Measurements from ENCODE around the gene GRIN3B.

The GRIN3B gene

DNA sequence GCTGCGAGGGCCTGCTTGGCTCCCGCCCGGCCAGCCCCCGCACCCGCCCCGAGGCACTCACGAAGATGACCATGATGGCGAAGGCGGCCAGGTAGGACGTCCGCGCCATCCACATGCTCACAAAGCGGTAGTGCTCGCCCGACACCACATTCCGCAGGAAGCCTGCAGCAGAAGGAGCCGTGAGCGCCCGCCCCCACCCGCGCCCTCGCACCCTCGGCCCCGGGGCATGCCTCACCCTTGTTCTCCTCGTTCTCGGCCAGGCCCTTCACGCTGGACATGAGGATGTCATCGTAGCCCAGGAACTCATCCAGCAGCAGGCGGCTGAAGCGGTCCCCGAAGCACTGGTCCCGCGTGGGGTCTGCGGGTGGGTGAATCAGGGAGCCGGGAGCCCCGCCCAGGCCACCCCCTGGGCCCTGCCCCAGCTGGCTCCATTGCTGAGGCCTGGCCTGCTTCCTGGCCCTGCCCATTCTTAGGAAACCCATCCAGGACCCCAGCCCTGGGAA, 11.7 kb downstream of the GRIN3B start:
- TF ChIP-seq, protein P1, sequence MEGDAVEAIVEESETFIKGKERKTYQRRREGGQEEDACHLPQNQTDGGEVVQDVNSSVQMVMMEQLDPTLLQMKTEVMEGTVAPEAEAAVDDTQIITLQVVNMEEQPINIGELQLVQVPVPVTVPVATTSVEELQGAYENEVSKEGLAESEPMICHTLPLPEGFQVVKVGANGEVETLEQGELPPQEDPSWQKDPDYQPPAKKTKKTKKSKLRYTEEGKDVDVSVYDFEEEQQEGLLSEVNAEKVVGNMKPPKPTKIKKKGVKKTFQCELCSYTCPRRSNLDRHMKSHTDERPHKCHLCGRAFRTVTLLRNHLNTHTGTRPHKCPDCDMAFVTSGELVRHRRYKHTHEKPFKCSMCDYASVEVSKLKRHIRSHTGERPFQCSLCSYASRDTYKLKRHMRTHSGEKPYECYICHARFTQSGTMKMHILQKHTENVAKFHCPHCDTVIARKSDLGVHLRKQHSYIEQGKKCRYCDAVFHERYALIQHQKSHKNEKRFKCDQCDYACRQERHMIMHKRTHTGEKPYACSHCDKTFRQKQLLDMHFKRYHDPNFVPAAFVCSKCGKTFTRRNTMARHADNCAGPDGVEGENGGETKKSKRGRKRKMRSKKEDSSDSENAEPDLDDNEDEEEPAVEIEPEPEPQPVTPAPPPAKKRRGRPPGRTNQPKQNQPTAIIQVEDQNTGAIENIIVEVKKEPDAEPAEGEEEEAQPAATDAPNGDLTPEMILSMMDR (IDR thresholded peaks at IDR 0.05): no peak
- no peak overlapping the region for H3K27ac ChIP-seq
- no peak overlapping the region for H3K4me3 ChIP-seq (ENCODE audit: low read depth in 1 of 2, low read length in 1 of 2)
- peaks cover 0 to 4% of the 10 kb centered on the region in 2 experiments for H3K4me1 ChIP-seq (ENCODE audit: control insufficient read depth in 1 of 2, insufficient read depth in 1 of 2, low read depth in 1 of 2, low read length in 1 of 2)
- H3K27me3 ChIP-seq: no peaks in the 10 kb centered on the region
- peaks cover 67% of the 10 kb centered on the region for H3K36me3 ChIP-seq
- no peaks in the 10 kb centered on the region for H3K9me3 ChIP-seq

DNA sequence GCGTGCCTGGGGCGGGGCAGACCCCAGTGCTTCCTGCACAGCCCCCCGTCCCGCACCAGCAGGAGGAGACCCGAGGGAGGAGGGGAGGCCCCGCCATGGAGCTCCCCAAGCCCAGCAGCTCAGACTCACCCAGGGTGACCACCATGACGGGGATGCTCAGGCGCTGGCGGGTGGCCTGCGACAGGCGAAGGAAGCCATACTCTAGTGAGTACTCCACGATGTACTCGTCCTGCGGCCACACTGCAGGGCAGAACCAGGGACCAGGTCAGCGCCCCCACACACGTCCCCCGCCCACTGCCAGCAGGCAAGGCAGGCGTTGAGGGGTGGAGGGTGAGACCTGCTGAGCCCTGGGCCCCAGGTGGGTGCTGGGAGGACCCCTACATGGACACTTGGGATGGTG, 12.1 kb downstream of the GRIN3B start:
- Histone ChIP-seq H3K27ac (no peak overlapping the region), H3K4me1 (ENCODE audit: control insufficient read depth in 1 of 2, insufficient read depth in 1 of 2, low read depth in 1 of 2, low read length in 1 of 2) (peaks cover 2 to 4% of the 10 kb centered on the region in 2 experiments), H3K9me3 (no peaks in the 10 kb centered on the region), H3K4me3 (ENCODE audit: low read depth in 1 of 2, low read length in 1 of 2) (no peak overlapping the region), H3K27me3 (no peaks in the 10 kb centered on the region), H3K36me3 (peaks cover 67% of the 10 kb centered on the region)
- TF ChIP-seq, protein P1 (IDR thresholded peaks at IDR 0.05): no peak

DNA sequence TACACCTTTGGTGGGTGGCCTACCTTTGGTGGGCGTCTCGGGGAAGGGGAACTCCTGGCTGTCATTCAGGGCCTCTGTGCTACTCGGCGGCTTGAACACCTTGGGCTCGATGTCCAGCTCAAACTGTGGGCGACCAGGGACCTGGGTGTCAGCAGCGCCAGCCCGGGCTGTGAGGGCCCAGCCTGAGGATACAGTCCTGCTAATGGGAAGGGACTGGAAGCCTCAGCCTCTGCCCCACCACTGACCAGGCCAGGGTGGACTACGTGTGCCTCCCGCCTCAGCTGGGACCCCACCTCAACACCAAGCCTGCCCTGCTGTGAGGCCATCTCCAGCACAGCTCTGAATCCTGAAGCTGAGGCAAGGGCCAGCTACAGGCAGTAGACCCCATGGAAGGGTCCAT, 13.0 kb downstream of the GRIN3B start:
- Histone ChIP-seq H3K4me3 (ENCODE audit: low read depth in 1 of 2, low read length in 1 of 2) (no peak overlapping the region), H3K27me3 (no peaks in the 10 kb centered on the region), H3K4me1 (ENCODE audit: control insufficient read depth in 1 of 2, insufficient read depth in 1 of 2, low read depth in 1 of 2, low read length in 1 of 2) (peaks cover 4 to 8% of the 10 kb centered on the region in 2 experiments), H3K27ac (no peak overlapping the region), H3K9me3 (no peaks in the 10 kb centered on the region), H3K36me3 (peaks cover 67% of the 10 kb centered on the region)
- TF ChIP-seq, protein P1 (IDR thresholded peaks at IDR 0.05): no peak

DNA sequence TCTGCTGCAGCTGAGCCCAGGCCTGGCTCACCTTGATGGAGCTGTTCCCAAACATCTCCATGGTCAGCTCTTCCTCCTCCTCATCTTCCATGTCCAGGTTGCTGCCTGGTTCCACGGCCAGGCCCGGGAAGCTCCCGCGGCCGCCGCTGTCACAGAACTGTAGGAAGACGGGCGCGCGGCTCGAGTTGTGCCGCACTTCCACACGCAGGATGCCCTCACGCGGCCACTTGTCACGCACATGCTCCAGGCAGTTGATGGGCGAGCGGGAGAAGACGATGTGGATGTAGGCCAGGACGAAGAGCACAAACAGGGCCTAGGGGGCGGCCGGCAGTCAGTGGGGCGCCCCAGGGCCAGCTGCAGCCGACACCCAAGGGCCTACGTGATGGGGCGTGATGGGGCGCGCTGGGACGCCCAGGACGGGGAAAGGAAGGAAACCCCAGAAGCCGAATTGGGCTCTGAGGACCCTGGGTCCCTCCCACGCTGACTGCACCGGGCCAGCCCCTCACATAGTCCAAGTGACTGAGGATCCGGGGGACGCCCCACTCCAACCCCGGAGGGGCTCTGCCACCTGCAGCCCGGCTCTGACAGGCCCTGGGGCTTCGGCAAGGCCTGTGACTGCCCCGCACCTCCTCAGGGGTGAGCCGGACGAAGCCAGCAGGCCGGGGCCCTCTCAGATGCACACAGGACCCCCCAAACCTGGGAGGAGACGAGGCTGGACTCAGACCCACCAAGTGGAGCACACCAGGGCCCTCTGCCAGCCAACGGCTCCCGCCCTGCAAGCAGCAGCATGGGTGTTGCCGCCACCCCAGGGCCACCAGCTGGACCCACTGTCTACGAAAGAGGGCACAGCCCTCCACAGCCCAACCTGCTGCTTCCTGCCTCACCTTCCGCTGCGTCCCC, 14.2 kb downstream of the GRIN3B start:
- peaks cover 9 to 15% of the 10 kb centered on the region in 2 experiments for H3K4me1 ChIP-seq (ENCODE audit: control insufficient read depth in 1 of 2, insufficient read depth in 1 of 2, low read depth in 1 of 2, low read length in 1 of 2)
- H3K27ac ChIP-seq: no peak overlapping the region
- peaks cover 57% of the 10 kb centered on the region for H3K36me3 ChIP-seq
- H3K27me3 ChIP-seq: no peaks in the 10 kb centered on the region
- H3K4me3 ChIP-seq (ENCODE audit: low read depth in 1 of 2, low read length in 1 of 2): no peak overlapping the region
- TF ChIP-seq, protein P1 (IDR thresholded peaks at IDR 0.05): no peak
- no peaks in the 10 kb centered on the region for H3K9me3 ChIP-seq

DNA sequence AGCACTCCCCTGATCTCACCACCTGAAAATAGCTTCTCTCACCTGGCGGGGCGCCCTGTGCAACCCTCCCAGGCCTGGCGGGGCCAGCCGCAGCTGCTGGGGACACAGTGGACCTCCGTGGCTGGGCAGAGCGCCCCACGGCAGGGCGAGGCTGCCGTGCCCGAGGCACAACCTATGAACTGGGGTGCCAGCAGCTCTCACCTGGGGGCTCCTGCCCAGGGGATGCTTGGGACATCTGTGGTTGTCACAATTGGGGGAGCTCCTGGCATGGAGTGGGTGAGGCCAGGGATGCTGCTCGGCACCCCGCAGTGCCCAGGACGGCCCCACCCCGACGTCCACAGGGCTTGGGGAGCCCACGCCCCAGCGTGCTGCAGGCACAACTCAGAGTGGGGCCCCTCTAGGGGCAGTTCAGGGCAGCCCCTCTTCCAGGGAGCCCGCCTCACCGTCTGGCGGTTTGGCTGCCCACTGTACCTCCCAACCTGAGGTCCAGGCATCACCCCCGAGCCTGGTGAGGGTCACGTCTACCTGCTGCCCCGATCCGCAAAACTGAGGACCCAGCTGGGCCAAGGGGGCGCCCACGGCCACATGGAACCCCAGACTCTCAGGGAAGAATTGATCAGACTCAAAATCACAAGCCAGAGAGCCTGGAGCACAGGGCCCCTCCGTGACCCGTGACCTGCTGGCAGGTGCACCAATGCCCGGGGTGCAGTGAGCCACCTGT, 15.0 kb downstream of the GRIN3B start:
- H3K27me3 ChIP-seq: no peaks in the 10 kb centered on the region
- peaks cover 49% of the 10 kb centered on the region for H3K36me3 ChIP-seq
- no peaks in the 10 kb centered on the region for H3K9me3 ChIP-seq
- peaks cover 17 to 24% of the 10 kb centered on the region in 2 experiments for H3K4me1 ChIP-seq (ENCODE audit: control insufficient read depth in 1 of 2, insufficient read depth in 1 of 2, low read depth in 1 of 2, low read length in 1 of 2)
- H3K27ac ChIP-seq: no peak overlapping the region
- H3K4me3 ChIP-seq (ENCODE audit: low read depth in 1 of 2, low read length in 1 of 2): no peak overlapping the region
- TF ChIP-seq, protein P1 (IDR thresholded peaks at IDR 0.05): no peak
